Colonic mucosa (tissue), 4 donors: Measurements from ENCODE around the gene SPSB1. TPM values are rescaled to one million over a fixed set of nuclear protein-coding genes. Genes with fewer than 3 reads are reported as not detected.

Experiments
- DNase-seq: peaks from one replicate; pipeline ENCODE4 v3.0.0-alpha.2; 2020
- H3K27ac ChIP-seq: fragments of 200-600 bp; one replicate; pipeline ENCODE4 v1.8.0; 2021
- H3K27me3 ChIP-seq: fragments of 200-600 bp; one replicate; pipeline ENCODE4 v1.8.0; 2021
- H3K36me3 ChIP-seq: fragments of 200-600 bp; one replicate; pipeline ENCODE4 v1.8.0; 2021
- H3K4me1 ChIP-seq: fragments of 200-600 bp; one replicate; pipeline ENCODE4 v1.8.0; 2021; ENCODE audit warnings: mild to moderate bottlenecking
- H3K4me3 ChIP-seq: fragments of 200-600 bp; one replicate; pipeline ENCODE4 v1.8.0; 2021
- H3K9ac ChIP-seq, 2 donors: one replicate each; pipeline ENCODE4 v1.7.0; 2013; ENCODE audit warnings: control low read depth in 2 of 2, low read depth in 2 of 2, low read length in 2 of 2
- H3K9me3 ChIP-seq: fragments of 200-600 bp; one replicate; pipeline ENCODE4 v1.8.0; 2021
- intact Hi-C: fragments of 100-400 bp; cut with DNase I; formaldehyde crosslinking; loops from one replicate; pipeline ENCODE4 v1.14.1; 2022
- total RNA-seq, 2 donors: library from RNA; stranded (reverse); fragmentation: NEBNext Ultra II Directional in 1 of 2; extraction: Animal tissue kit (Norgen Biotek cat#: 25700) in 1 of 2; gene quantifications; one replicate each; pipeline ENCODE4 v1.2.1, GENCODE V29; 2021
- TF ChIP-seq, protein P1 (sequence below): fragments of 200-600 bp; IDR thresholded peaks from one replicate; pipeline ENCODE4 v1.8.0; 2022; ENCODE audit warnings: antibody characterized with exemption, mild to moderate bottlenecking
- donor health status: healthy.
- donor health status: DM: no; HTN: no; CAD: no.
- donor health status: DM: no; HTN: no; CAD: no.

The SPSB1 gene
- total RNA-seq, 2 donors from 2014 or later = 14.9 to 28.7 TPM

DNA sequence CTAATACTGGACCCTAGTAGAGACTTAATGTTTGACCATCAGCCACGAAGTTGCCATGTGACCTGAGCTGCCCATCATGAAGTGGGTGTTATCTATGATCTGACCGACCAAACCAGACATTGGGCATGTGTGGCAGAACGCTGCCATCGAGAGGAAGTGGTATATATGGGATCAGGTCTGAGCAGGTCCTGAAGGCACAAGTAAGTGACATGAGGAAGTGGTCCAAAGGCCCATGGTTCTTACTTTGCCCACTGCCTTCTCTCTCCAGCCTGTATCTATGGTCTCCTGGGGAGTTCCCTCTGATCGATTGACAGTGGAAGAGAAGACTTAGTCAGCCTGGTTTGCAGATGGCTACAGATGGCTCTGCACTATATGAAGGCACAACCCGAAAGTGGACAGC lies 7.9 kb downstream of the SPSB1 start:
- H3K4me3 ChIP-seq = no peak overlapping the region
- peak overlapping the region; percentile 46 for H3K27ac ChIP-seq
- H3K9ac ChIP-seq = peak overlapping the region in 1 of 2 donors; percentile 52
- no peaks in the 10 kb centered on the region for H3K27me3 ChIP-seq
- peaks cover 20% of the 10 kb centered on the region for H3K4me1 ChIP-seq
- H3K36me3 ChIP-seq = no peaks in the 10 kb centered on the region
- DNase-seq = no peak
- H3K9me3 ChIP-seq = no peaks in the 10 kb centered on the region
- TF ChIP-seq, protein P1, sequence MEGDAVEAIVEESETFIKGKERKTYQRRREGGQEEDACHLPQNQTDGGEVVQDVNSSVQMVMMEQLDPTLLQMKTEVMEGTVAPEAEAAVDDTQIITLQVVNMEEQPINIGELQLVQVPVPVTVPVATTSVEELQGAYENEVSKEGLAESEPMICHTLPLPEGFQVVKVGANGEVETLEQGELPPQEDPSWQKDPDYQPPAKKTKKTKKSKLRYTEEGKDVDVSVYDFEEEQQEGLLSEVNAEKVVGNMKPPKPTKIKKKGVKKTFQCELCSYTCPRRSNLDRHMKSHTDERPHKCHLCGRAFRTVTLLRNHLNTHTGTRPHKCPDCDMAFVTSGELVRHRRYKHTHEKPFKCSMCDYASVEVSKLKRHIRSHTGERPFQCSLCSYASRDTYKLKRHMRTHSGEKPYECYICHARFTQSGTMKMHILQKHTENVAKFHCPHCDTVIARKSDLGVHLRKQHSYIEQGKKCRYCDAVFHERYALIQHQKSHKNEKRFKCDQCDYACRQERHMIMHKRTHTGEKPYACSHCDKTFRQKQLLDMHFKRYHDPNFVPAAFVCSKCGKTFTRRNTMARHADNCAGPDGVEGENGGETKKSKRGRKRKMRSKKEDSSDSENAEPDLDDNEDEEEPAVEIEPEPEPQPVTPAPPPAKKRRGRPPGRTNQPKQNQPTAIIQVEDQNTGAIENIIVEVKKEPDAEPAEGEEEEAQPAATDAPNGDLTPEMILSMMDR = no peak
- intact Hi-C loops = no loop called here

- no peaks in the 10 kb centered on the region for H3K36me3 ChIP-seq
- no peaks in the 10 kb centered on the region for H3K27me3 ChIP-seq
- intact Hi-C loops = no loop called here
- H3K27ac ChIP-seq = peak overlapping the region; percentile 47
- peaks cover 20% of the 10 kb centered on the region for H3K4me1 ChIP-seq
- H3K9me3 ChIP-seq = no peaks in the 10 kb centered on the region
- H3K9ac ChIP-seq = peak overlapping the region in 1 of 2 donors; percentile 48
- no peak for DNase-seq
- TF ChIP-seq, protein P1 = no peak
- no peak overlapping the region for H3K4me3 ChIP-seq
Observed at GRCh38 chr1:9302745-9303524, 10.2 kb downstream of the SPSB1 start.

DNA sequence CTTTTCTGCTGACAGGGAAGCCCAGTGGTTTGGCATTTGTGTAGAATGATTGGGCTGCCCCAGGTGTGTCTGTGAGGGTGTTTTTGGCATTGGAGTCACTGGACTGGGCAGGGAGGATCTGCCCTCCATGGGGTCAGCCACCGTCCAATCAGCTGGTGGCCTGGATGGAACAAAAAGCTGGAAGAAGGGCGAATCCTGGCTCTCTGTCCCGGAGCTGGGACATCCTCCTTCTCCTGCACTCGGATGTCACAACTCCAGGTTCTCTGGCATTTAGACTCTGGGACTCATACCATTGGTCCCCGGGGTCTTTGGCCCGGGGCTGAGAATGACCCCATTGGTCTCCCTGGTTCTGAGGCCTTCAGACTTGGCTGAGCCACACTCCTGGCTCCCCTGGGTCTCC lies 11.2 kb downstream of the SPSB1 start:
- no peak overlapping the region for H3K27ac ChIP-seq
- H3K4me3 ChIP-seq = no peak overlapping the region
- intact Hi-C loops = no loop called here
- no peaks in the 10 kb centered on the region for H3K36me3 ChIP-seq
- H3K9me3 ChIP-seq = no peaks in the 10 kb centered on the region
- TF ChIP-seq, protein P1 = no peak
- no peak overlapping the region for H3K9ac ChIP-seq
- no peak for DNase-seq
- no peaks in the 10 kb centered on the region for H3K27me3 ChIP-seq
- H3K4me1 ChIP-seq = peaks cover 20% of the 10 kb centered on the region

DNA sequence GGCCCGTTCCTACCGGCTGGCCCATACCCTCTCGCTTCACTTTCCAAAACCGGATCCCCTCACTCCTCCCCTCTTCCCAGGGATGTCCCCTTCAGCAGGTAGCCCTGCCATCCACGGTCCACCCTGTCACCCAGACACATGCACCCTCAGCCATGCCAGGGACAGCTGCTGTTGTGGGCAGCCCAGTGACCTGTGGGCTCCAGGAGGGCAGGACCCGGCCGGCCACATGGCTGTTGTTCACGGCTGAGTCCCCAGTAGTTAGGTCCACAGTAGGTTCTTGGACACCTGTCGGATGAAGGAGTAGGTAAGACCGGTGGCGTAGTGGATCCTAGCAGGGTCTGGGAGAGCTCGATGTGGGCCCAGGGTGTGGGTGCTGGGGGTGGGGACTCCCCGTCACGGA lies 12.5 kb downstream of the SPSB1 start:
- Histone ChIP-seq H3K36me3 (no peaks in the 10 kb centered on the region), H3K4me1 (peaks cover 18% of the 10 kb centered on the region), H3K4me3 (no peak overlapping the region), H3K9me3 (no peaks in the 10 kb centered on the region), H3K27ac (no peak overlapping the region), H3K9ac (no peak overlapping the region), H3K27me3 (no peaks in the 10 kb centered on the region)
- TF ChIP-seq, protein P1 = no peak
- intact Hi-C loops = no loop called here
- DNase-seq = no peak

GRCh38 chr1:9306006-9306405 lies 13.3 kb downstream of the SPSB1 start:
- no peak overlapping the region for H3K4me3 ChIP-seq
- intact Hi-C loops = no loop called here
- H3K27ac ChIP-seq = no peak overlapping the region
- H3K9me3 ChIP-seq = no peaks in the 10 kb centered on the region
- DNase-seq = no peak
- H3K4me1 ChIP-seq = peaks cover 12% of the 10 kb centered on the region
- H3K36me3 ChIP-seq = no peaks in the 10 kb centered on the region
- TF ChIP-seq, protein P1 = no peak
- H3K9ac ChIP-seq = no peak overlapping the region
- H3K27me3 ChIP-seq = no peaks in the 10 kb centered on the region
